GM12865 (cell line): ENCODE measurements around the gene BPTF.
"Not testable (repeated sequence)": the region's sequence is repeated elsewhere in the genome, so short reads cannot be mapped to it uniquely, and the experiment has no call there.

ENCODE experiments used
- DNase-seq: peaks from one replicate; pipeline ENCODE4 v3.0.0; 2010; ENCODE audit warnings: low read depth
- H3K4me3 ChIP-seq: 2 replicates; pipeline ENCODE4 v1.5.1; 2011; ENCODE audit warnings: mild to moderate bottlenecking, low read depth, low read length, control low read depth
- TF ChIP-seq, protein P1 (sequence below): IDR thresholded peaks from 2 replicates; pipeline ENCODE4 v1.5.1; 2011; ENCODE audit warnings: low read length, control low read depth, low read depth, inconsistent platforms; ENCODE audit not compliant: insufficient read depth; ENCODE audit errors: missing control alignments

The BPTF gene

DNA sequence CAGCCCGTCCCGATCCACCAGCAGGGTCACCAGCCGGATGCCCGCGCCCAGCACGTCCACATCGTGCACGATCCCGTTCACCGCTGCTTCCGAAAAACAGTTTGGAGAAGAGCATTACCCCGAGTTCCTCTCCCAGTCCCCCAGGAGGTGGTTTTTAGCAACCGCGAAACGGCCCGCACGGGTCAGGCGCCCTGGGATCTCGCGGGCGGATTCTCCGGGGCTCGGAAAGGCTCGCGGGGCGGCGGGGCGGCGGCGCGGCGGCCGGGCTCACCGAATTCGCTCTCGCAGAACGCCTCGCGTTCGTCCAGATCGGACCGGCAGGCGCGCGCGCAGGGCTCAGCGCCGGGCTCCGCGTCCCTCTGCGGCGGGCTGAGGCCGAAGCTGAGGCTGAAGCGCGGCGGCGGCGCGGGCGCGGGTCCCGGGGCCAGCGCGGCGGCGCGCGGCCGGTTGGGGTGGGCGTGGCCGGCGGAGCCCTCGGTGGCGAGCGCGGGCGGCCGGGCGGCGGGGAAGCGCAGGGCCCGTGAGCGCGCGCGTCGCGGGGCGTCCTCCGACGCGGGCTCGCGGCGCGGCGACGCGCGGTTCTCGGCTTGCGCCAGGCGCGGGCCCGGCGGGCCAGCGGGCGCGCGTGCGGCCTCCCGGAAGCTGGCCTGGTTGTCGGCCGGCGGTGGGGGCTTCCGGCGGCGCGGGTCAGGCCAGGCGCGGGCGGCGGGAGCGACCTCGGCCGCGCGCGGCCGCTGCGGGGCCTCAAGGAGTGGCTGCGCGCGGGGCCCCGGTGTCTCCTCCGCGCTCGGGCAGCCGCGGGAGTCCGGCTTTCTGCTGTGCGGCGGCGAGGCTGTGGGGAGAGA lies 168.1 kb downstream of the BPTF start:
- H3K4me3 ChIP-seq: peak overlapping the region; percentile 79
- TF ChIP-seq, protein P1, sequence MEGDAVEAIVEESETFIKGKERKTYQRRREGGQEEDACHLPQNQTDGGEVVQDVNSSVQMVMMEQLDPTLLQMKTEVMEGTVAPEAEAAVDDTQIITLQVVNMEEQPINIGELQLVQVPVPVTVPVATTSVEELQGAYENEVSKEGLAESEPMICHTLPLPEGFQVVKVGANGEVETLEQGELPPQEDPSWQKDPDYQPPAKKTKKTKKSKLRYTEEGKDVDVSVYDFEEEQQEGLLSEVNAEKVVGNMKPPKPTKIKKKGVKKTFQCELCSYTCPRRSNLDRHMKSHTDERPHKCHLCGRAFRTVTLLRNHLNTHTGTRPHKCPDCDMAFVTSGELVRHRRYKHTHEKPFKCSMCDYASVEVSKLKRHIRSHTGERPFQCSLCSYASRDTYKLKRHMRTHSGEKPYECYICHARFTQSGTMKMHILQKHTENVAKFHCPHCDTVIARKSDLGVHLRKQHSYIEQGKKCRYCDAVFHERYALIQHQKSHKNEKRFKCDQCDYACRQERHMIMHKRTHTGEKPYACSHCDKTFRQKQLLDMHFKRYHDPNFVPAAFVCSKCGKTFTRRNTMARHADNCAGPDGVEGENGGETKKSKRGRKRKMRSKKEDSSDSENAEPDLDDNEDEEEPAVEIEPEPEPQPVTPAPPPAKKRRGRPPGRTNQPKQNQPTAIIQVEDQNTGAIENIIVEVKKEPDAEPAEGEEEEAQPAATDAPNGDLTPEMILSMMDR: no peak
- peak; percentile 93 for DNase-seq

DNA sequence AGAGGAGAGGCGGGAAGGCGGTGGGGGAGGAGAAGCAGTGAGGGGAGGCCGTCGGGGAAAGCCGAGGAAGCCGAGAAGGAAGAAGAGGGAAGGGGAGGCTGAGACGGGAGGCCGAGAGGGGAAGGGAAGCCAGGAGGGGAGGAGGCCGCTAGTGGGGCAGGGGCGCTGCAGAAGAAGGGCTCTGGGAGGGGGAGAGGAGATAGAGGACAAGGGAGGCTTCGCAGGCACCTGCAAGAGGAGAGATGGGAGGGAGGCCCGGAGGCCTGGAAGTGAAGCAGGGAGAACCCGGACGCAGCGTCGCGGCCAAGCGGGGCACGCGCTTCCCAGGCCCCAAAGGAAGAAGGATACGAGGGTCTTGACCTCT lies 168.7 kb downstream of the BPTF start:
- DNase-seq: peak; percentile 40
- TF ChIP-seq, protein P1: no peak
- H3K4me3 ChIP-seq: peak overlapping the region; percentile 79

DNA sequence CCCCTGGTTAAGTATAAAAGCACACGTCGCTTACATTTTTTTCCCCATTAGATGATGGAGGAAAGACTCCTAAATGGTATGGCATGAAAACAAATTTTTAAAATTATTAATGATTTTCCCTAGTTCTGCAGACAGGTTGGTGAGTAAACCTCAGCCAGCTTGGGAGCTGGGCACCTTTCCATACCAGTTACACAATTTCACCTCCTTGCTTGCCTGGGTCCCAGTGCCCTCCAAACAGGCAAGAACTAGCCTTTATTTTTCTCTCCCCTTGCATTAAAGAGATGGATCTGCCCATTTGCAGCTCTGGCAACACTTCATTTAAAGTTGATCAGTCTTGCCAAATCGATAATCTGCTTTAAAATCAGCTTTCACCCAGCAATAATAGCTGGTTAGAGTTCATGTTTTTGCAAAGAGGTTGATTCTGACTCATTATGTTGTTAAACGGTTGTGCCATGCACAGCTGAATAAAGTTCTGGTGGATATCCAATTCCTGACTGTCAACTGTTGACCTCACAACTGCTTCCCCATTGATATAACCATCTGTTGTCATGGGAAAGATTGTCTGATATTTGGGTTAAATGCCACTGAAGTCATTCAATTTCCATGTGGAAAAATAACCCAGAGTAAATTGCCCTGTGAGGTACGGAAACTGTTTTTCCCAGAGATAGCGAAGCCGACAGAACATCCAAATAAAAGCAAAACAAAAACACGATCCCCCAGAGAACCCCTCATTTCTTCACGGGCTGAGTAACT lies 169.7 kb downstream of the BPTF start:
- DNase-seq: no peak
- TF ChIP-seq, protein P1: no peak
- H3K4me3 ChIP-seq: peak overlapping the region; percentile 79

DNA sequence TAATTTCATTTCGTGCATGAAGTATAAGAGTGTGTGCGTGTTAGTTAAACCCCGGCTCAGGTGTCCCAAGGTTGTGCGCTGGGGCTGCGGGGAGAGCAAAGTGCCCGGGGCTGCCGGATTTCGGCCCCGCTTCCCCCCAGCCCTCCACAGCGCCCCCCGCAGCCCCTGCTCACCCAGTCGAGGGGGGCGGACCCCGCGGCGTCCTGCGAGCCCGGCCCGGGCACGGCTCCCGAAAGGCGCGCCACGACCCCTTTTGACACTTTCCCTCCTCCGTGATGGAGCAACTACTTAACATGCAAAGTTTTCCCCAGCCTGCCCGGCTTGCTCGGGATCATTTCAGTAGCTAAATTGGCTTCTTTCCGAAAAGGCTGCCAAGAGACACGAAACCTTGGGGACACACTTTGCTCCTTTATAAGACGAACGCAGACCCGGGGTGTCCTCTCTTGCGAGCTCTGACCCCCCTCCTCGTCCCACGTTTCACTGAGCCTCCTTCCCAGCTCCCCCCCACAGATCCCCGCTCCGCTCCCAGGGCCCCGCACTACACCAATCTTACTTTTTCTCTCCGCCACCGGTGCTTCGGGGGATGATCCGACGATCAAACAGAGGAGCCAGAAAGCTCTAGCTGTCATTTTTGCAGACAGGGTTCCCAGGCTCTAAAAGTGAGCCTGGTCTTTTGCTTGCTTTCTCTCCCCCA lies 170.4 kb downstream of the BPTF start:
- DNase-seq: no peak
- H3K4me3 ChIP-seq: peak overlapping the region; percentile 51
- TF ChIP-seq, protein P1: no peak

DNA sequence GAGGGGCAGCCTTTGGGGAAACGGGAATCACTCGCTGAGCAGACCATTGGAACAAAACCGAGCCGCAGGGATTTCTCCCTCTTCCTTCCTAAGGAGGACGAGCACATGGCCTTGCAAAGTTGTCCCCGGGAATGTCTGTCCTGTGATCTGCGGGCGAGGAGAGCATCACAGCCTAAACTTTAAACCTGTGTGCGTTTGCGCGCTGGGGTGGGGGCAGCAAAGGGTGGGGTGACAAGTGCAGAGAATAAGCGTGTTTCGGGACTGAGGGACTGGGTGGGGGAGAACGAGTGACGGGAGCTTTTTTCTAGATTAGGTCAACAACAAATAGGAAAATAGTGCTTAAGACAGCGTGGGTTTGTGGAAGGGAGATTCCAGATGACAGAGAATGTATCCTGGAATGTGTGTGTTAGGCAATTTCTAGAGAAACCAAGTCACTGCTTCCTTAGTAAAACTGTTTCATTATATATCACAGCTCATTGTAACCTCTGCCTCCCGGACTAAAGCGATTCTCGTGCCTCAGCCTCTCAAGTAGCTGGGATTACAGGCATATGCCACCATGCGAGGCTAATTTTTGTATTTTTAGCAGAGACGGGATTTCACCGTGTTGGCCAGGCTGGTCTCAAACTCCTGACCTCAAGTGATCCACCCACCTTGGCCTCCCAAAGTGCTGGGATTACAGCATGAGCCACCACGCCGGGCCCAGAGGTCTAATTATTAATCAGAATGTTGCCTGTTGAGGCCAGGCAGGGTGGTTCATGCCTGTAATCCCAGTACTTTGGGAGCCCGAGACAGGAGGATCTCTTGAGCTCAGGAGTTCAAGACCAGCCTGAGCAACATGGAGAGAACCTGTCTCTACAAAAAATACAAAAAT lies 171.2 kb downstream of the BPTF start, which contains the start of gene C17orf58:
C17orf58 (minus strand) TSS at position 169 of the 871 bp plus-strand sequence. CDS start 271 bp downstream, outside the sequence.
- peak within 1 kb of the TSS; percentile 51 for H3K4me3 ChIP-seq
- not testable (repeated sequence) for DNase-seq

DNA sequence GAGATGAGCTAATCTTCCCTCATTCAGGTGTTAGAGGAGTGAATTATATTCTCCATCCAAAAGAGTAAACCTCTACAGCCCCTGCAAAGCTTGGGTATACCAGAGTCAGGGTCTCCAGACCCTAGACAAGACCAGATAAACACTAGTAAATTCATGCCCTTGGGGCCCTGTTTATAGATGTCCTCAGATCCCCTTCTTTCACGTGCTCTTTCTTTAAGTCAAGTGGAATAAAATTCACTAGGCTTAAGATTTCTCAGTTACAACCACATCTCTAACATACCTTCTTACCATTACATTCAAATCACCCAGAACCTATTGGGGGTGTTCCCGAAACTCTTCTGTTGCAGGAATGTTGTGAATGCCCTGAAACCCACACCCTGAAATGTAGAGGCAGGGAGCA lies 173.2 kb downstream of the BPTF start:
- no peak overlapping the region for H3K4me3 ChIP-seq
- DNase-seq: no peak
- TF ChIP-seq, protein P1: no peak
